ENCODE results near the gene SLC25A26. TPM values are rescaled to one million over a fixed set of nuclear protein-coding genes. Genes with fewer than 3 reads are reported as not detected.

The SLC25A26 gene
- total RNA-seq, 4 donors from 2014 or later = 21.5 to 28.6 (median 26.9) TPM

DNA sequence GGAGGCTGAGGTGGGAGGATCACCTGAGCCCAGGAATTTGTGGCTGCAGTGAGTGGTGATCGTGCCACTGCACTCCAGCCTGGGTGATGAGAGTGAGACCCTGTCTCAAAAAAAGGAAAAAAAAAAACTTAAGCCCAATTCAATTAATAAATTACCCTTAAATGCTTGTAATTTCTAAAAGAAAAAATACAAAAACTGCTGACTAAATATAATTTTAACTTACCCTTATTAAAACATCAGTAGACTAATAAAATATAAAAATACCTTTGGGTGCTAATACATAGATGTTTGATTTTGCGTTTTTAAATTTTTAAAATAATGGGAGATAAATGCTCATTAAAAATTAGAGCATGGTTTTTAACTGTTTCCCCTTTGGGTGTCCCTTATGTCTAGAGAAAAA is 17.5 kb upstream of the SLC25A26 start:
- TF ChIP-seq, protein P1, sequence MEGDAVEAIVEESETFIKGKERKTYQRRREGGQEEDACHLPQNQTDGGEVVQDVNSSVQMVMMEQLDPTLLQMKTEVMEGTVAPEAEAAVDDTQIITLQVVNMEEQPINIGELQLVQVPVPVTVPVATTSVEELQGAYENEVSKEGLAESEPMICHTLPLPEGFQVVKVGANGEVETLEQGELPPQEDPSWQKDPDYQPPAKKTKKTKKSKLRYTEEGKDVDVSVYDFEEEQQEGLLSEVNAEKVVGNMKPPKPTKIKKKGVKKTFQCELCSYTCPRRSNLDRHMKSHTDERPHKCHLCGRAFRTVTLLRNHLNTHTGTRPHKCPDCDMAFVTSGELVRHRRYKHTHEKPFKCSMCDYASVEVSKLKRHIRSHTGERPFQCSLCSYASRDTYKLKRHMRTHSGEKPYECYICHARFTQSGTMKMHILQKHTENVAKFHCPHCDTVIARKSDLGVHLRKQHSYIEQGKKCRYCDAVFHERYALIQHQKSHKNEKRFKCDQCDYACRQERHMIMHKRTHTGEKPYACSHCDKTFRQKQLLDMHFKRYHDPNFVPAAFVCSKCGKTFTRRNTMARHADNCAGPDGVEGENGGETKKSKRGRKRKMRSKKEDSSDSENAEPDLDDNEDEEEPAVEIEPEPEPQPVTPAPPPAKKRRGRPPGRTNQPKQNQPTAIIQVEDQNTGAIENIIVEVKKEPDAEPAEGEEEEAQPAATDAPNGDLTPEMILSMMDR (IDR thresholded peaks at IDR 0.05; ENCODE audit: low read depth) = no peak

DNA sequence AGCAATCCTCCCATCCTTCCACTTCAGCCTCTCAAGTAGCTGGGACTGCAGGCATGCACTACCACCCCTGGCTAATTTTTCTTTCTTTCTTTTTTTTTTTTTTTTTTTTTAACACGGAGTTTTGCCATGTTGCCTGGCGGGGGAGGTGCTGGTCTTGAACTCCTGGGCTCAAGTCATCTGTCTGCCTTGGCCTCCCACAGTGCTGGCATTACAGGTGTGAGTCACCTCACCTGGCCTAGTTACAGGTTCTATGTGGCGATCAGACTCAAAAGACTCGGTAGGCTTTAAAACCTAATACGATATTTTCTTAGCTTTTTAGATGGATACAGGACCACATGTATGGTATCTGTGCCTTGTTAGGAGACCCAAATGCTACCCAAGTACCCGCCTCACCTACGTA is 14.0 kb upstream of the SLC25A26 start:
- TF ChIP-seq, protein P1 (IDR thresholded peaks at IDR 0.05; ENCODE audit: low read depth) = no peak

DNA sequence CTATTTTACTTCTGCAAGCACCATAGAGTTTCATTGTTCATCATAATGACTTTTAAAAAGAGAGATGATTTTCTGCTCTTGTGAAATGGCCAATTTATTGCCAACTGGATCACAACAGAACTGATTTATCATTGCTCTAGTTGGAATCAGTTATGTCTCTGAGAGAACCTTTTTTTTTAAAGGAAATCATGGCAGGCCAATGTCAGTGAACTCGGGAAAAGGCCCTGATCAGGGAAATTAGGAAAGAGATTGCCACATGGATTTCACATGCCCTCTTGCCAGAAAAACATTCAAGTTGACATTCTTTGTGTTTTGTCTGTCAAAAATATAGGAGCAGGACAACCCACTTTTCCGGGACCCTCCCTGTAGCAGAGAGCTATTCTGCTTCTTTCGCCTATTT is 12.6 kb upstream of the SLC25A26 start:
- TF ChIP-seq, protein P1 (IDR thresholded peaks at IDR 0.05; ENCODE audit: low read depth) = no peak

DNA sequence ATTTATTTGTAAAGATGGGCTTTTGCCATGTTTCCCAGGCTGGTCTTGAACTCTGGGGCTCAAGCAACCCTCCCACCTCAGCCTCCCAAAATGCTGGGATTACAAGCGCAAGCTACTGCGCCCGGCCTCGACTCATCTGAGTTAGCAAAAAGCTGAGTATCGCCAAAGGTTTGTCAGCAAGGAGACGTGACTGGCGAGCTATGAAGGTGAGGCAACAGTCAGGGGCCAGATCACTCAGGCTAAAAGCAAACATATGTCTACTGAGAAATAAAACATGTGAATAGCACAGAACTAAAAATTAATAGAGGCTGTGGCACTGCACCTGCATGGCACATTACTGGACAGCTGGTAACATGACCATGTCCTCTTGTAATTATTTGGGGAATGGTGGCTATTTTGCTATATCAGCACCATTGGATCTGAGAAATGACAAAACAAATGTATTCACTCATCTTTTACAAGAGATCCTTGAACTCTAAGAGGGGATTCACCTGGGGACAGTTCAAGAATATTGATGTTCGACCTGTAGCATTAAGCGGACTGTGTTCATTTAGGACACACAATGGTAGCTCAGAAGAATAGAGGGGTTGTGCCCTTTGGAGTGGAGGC is 10.0 kb upstream of the SLC25A26 start:
- TF ChIP-seq, protein P1 (IDR thresholded peaks at IDR 0.05; ENCODE audit: low read depth) = no peak

DNA sequence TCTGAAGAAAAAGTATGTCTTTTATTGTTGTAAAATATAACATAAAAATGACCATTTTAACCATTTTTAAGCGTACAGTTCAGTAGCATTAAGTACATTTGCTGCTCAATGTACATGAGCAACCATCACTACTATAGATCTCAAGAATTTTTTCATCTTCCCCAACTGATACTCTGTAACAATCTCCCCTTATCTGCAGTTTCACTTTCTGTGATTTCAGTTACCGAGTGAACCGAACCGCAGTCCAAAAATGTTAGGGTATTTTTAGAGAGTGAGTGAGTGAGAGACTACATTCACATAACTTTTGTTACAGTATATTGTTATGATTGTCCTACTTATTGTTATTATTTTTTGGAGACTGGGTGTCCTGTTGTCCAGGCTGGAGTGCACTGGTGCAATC is 9.0 kb upstream of the SLC25A26 start:
- TF ChIP-seq, protein P1 (IDR thresholded peaks at IDR 0.05; ENCODE audit: low read depth) = no peak

DNA sequence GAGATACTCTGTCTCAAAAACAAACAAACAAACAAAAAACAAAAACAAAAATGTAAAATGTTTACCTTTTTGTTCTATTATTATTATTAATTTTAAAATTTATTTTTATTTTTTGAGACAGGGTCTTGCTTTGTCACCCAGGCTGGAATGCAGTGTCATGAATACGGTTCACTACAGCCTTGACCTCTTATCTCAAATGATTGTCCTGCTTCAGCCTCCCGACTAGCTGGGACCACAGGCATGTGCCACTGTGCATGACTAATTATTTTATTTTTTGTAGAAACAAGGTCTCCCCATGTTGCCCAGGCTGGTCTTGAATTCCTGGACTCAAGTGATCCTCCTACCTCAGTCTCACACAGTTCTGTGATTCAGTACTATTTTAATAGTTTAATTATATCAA is 5.7 kb upstream of the SLC25A26 start:
- TF ChIP-seq, protein P1 (IDR thresholded peaks at IDR 0.05; ENCODE audit: low read depth) = no peak

DNA sequence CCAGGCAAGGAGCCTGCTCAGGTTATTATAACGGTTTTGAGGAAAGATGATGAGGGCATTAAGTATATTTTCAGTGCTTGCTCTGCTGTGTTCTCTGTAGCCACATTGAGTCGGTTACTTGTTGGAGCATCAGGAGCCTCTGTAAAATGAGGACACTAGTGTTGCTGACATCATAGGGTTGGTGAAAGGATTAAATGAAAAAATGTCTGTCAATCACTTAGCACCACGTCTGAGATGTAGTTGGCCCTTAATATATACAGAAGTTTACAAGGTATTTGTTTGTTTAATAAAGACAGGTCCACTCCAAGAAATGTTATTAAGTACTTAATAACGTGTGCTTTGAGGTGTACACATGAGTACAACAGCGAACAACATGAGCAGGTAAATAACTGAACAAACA is 735 bp upstream of the SLC25A26 start:
- TF ChIP-seq, protein P1 (IDR thresholded peaks at IDR 0.05; ENCODE audit: low read depth) = no peak
